Erythroblast (primary cell): ENCODE data around the gene CKM.

Experiments
- GATA1 ChIP-seq: IDR thresholded peaks from 2 replicates; pipeline ENCODE4 v1.6.1; 2011; ENCODE audit warnings: low read depth, mild to moderate bottlenecking, control low read depth, low read length, moderate library complexity
- POLR2A ChIP-seq: IDR thresholded peaks from 2 replicates; pipeline ENCODE4 v1.6.1; 2011; ENCODE audit warnings: mild to moderate bottlenecking, low read length

GRCh38 chr19:45276284-45276687, 46.4 kb downstream of the CKM start:
- TF ChIP-seq POLR2A (no peak), GATA1 (no peak)
